ENCODE measurements around the gene C4orf17.

GRCh38 chr4:99461623-99462401 is 49.0 kb upstream of the C4orf17 start:
- TF ChIP-seq CTCF (conservative IDR thresholded peaks at IDR 0.05; ENCODE audit: low read length) (no peak), EZH2phosphoT487 (IDR thresholded peaks at IDR 0.05; ENCODE audit: borderline replicate concordance) (no peak)
